Endothelial cell of umbilical vein (primary cell): Measurements from ENCODE around the gene GNB2. TPM values are rescaled to one million over a fixed set of nuclear protein-coding genes. Genes with fewer than 3 reads are reported as not detected.

Source experiments
- BruUV-seq: library from RNA; stranded (reverse); fragments of 400-500 nt; replicated peaks from 2 replicates; lab custom pipeline; 2021; lab: Mats Ljungman, UMichigan
- CTCF ChIA-PET: fragments of 300-600, 350-600 bp; sonication (Branson Sonifier 250); formaldehyde crosslinking; loops from one replicate; lab custom pipeline; 2021; ENCODE audit warnings: antibody characterized with exemption, inconsistent platforms; lab: Charles Lee
- POLR2A ChIA-PET: fragments of 300-600, 350-600 bp; sonication (Branson Sonifier 250); formaldehyde crosslinking; loops from one replicate; lab custom pipeline; 2021; ENCODE audit warnings: antibody characterized with exemption, inconsistent platforms; lab: Charles Lee
- DNase-seq: peaks from one replicate; pipeline ENCODE4 v3.0.0-alpha.2; 2011; ENCODE audit warnings: low read depth, low spot score
- FAIRE-seq: peaks from 2 replicates; lab custom pipeline; 2011; peaks lifted over from hg19 to GRCh38; lab: Jason Lieb, UNC
- H2AFZ ChIP-seq: 2 replicates; pipeline ENCODE4 v1.6.0; 2012; ENCODE audit warnings: low read depth, low read length, control low read depth, inconsistent platforms
- H3K27ac ChIP-seq: 2 replicates; pipeline ENCODE4 v1.5.1; 2011; ENCODE audit warnings: low read depth, mild to moderate bottlenecking, control low read depth, low read length, moderate library complexity; ENCODE audit not compliant: insufficient read depth
- H3K27me3 ChIP-seq, 2 experiments: 2 replicates each; pipeline versions ENCODE4 v1.6.0 to v1.6.1; 2011; ENCODE audit warnings: low read length in 2 of 2, mixed read lengths in 1 of 2; ENCODE audit not compliant: control insufficient read depth in 2 of 2, insufficient read depth in 2 of 2
- H3K36me3 ChIP-seq, 2 experiments: 2 replicates in 1 of 2; 3 replicates in 1 of 2; pipeline ENCODE4 v1.5.1; 2011; ENCODE audit warnings: low read length in 2 of 2, mild to moderate bottlenecking in 1 of 2, moderate library complexity in 1 of 2; ENCODE audit not compliant: control insufficient read depth in 2 of 2, insufficient read depth in 2 of 2; ENCODE audit errors: extremely low read depth in 1 of 2
- H3K4me1 ChIP-seq: 3 replicates; pipeline ENCODE4 v1.5.1; 2011; ENCODE audit warnings: mild to moderate bottlenecking, low read length; ENCODE audit not compliant: control insufficient read depth, insufficient read depth; ENCODE audit errors: extremely low read depth
- H3K4me2 ChIP-seq: 2 replicates; pipeline ENCODE4 v1.6.1; 2011; ENCODE audit warnings: low read length, control low read depth, mixed read lengths; ENCODE audit not compliant: insufficient read depth
- H3K4me3 ChIP-seq, 3 experiments: fragments of 200-600 bp in 1 of 3; sonication (generic), shearing (Covaris generic) in 1 of 3; replicated peaks in 1 of 3; 2 replicates each; pipeline ENCODE4 v1.5.1; 2011 to 2016; ENCODE audit warnings: control low read depth in 3 of 3, low read length in 3 of 3, mild to moderate bottlenecking in 2 of 3, inconsistent platforms in 1 of 3, low read depth in 1 of 3, moderate library complexity in 1 of 3; ENCODE audit not compliant: insufficient read depth in 1 of 3
- H3K79me2 ChIP-seq: 2 replicates; pipeline ENCODE4 v1.6.0; 2012; ENCODE audit warnings: low read length, inconsistent platforms; ENCODE audit not compliant: control insufficient read depth, insufficient read depth
- H3K9ac ChIP-seq: replicated peaks from 2 replicates; pipeline ENCODE3; 2011; ENCODE audit warnings: low read length, control low read depth; ENCODE audit not compliant: insufficient read depth; ENCODE audit errors: extremely low read depth
- H3K9me1 ChIP-seq: replicated peaks from 3 replicates; pipeline ENCODE4 v1.6.0; 2011; ENCODE audit warnings: mild to moderate bottlenecking, low read length; ENCODE audit not compliant: control insufficient read depth, insufficient read depth; ENCODE audit errors: extremely low read depth
- H3K9me3 ChIP-seq: replicated peaks from 2 replicates; pipeline ENCODE4 v1.5.1; 2012; ENCODE audit warnings: low read length, inconsistent platforms; ENCODE audit not compliant: control insufficient read depth, insufficient read depth
- H4K20me1 ChIP-seq: replicated peaks from 2 replicates; pipeline ENCODE3; 2011; ENCODE audit warnings: mild to moderate bottlenecking, low read length; ENCODE audit not compliant: control insufficient read depth, insufficient read depth; ENCODE audit errors: extremely low read depth
- EZH2 ChIP-seq: IDR thresholded peaks from 2 replicates; pipeline ENCODE4 v1.6.1; 2012; ENCODE audit warnings: borderline replicate concordance, low read depth, mild to moderate bottlenecking, moderate library complexity, low read length, inconsistent platforms; ENCODE audit not compliant: severe bottlenecking
- FOS ChIP-seq: IDR thresholded peaks from 2 replicates; pipeline ENCODE4 v1.6.1; 2011; ENCODE audit warnings: mild to moderate bottlenecking, low read length, moderate library complexity, borderline replicate concordance; ENCODE audit not compliant: insufficient read depth
- GATA2 ChIP-seq: IDR thresholded peaks from 2 replicates; pipeline ENCODE4 v1.7.0; 2011; ENCODE audit warnings: low read depth, mild to moderate bottlenecking, moderate library complexity, mixed read lengths, low read length; ENCODE audit not compliant: insufficient read length, insufficient read depth
- JUN ChIP-seq: IDR thresholded peaks from 2 replicates; pipeline ENCODE4 v1.6.1; 2011; ENCODE audit warnings: borderline replicate concordance, low read depth; ENCODE audit not compliant: insufficient read length, insufficient read depth
- MYC ChIP-seq: IDR thresholded peaks from one replicate; pipeline ENCODE4 v1.6.1; 2011; ENCODE audit warnings: mild to moderate bottlenecking, low read depth, low read length
- POLR2A ChIP-seq: IDR thresholded peaks from 2 replicates; pipeline ENCODE4 v1.6.1; 2012; ENCODE audit warnings: low read depth, mild to moderate bottlenecking, control low read depth, low read length
- POLR2AphosphoS5 ChIP-seq: IDR thresholded peaks from 2 replicates; pipeline ENCODE4 v1.6.1; 2012; ENCODE audit warnings: low read depth, mild to moderate bottlenecking, control low read depth, low read length, moderate library complexity; ENCODE audit not compliant: insufficient read depth
- dilution Hi-C: fragments of 300-500 bp; cut with MboI; formaldehyde crosslinking; loops from one replicate; pipeline ENCODE4 v1.15.0; 2019; ENCODE audit warnings: low sequenced_read_pairs; ENCODE audit not compliant: extremely low pct_ligation_motif_present
- intact Hi-C: fragments of 100-400 bp; cut with micrococcal nuclease; formaldehyde crosslinking; loops from one replicate; pipeline ENCODE4 v1.10.0; 2022
- polyA plus RNA-seq, 4 experiments: library from polyadenylated mRNA; depleted of rRNA in 3 of 4; stranded (reverse) in 3 of 4; unstranded in 1 of 4; fragments of >200 nt; gene quantifications; 2 replicates each; pipeline versions ENCODE4 v1.2.1 to v1.2.3, GENCODE V29; 2011 to 2012; ENCODE audit warnings: missing spikeins in 1 of 4
- total RNA-seq: library from RNA; stranded (reverse); gene quantifications from 2 replicates; pipeline ENCODE4 v1.2.3, GENCODE V29; 2021
- TF ChIP-seq, protein P1 (sequence below), 2 donors: IDR thresholded peaks; 1 replicate in 1 of 2; 2 replicates in 1 of 2; pipeline ENCODE4 v1.5.1; 2011; ENCODE audit warnings: low read length in 2 of 2, mild to moderate bottlenecking in 2 of 2, moderate library complexity in 2 of 2, control low read depth in 1 of 2, inconsistent platforms in 1 of 2, low read depth in 1 of 2; ENCODE audit not compliant: insufficient read depth in 1 of 2; ENCODE audit errors: extremely low read depth in 1 of 2
- TF ChIP-seq, protein P2 (sequence below): IDR thresholded peaks from 2 replicates; pipeline ENCODE4 v1.6.1; 2011; ENCODE audit not compliant: insufficient read depth, insufficient read length

Gene GNB2
- total and polyA plus RNA-seq, 2 donors (not counting 3 experiments of a cell fraction or from before 2014, with no cell fraction given) = 297 to 433 TPM

DNA sequence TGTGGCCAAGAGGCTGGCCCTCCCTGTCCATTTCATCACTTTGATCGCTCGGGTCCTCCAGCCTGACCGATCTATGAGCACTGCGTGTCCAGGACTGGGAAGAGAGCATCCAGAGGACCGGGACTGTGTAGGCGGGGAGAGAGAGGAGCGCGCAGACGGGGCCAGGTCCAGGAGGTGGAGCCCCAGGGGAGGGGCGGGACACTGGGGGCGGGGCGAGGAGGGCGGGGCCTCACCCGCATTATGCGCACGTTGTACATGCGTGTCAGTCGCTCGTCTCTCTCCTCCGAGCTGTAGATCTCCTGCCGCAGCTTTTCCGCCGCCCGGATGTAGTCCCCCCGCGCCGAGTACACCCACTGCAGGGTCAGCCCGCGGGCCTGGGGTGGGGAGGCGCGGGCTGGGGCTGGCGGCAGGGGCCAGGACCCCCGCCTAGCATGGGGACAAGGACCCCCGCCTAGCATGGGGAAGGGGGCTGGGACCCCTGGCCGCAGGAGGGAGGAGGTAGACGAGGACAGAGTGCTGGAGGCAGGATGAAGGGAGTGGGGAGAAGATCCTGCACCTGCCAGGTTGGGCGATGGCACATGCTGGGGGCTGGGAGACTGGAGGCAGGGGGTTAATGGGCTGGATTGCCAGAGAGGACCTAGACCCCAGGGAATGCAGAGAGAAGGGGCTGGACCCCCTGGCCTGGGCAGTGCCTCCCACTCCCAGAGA lies 46.9 kb upstream of the GNB2 start:
- H2AFZ ChIP-seq = peak overlapping the region; percentile 83
- peak overlapping the region; percentile 33 for H3K4me2 ChIP-seq
- FAIRE-seq = peak; percentile 86
- intact Hi-C loops (loop anchor here (1.0 to 5.0 kb wide), 3 partner anchors 14 to 66 kb away; partner anchors contain the start of genes ACTL6B, GIGYF1 and MOSPD3), dilution Hi-C loops (no loop called here)
- no peak overlapping the region for H3K27ac ChIP-seq
- ChIA-PET POLR2A (interaction anchor here (0.7 kb wide), 1 partner anchor 339 kb away, joined by 3 read pairs; no protein-coding TSS in a partner anchor), CTCF (interaction anchor here (0.5 to 2.4 kb wide), 7 partner anchors 8 to 157 kb away, joined by 3 to 11 read pairs (median 4); partner anchors contain the start of gene MOSPD3)
- no TSS peak for BruUV-seq
- peak overlapping the region in 1 of 3 experiments; percentile 16 for H3K4me3 ChIP-seq
- no peaks in the 10 kb centered on the region for H3K9me1 ChIP-seq
- no peaks in the 10 kb centered on the region for H3K79me2 ChIP-seq
- no peaks in the 10 kb centered on the region for H4K20me1 ChIP-seq
- DNase-seq = peak; percentile 83
- no peaks in the 10 kb centered on the region for H3K27me3 ChIP-seq
- peaks cover 3% of the 10 kb centered on the region for H3K4me1 ChIP-seq
- no peak for TF ChIP-seq EZH2
- peak; percentile 40 for TF ChIP-seq POLR2AphosphoS5
- H3K9ac ChIP-seq = no peak overlapping the region
- no peaks in the 10 kb centered on the region for H3K36me3 ChIP-seq
- H3K9me3 ChIP-seq = no peaks in the 10 kb centered on the region

DNA sequence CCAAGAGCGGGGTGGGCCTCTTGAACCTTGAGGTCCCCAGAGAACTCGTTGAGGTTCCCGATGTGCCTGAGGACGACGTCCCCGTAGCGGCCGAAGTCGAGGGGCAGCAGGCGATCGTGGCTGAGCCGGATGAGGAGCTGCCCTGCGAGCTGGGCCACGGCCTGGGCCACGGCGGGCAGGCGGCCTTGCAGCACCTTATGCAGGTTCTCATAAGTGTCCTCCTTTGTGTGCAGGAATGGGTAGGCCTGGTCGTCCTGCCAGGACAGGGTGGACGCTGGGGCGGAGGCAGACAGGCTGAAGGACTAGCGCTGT lies 46.3 kb upstream of the GNB2 start:
- H3K36me3 ChIP-seq = no peaks in the 10 kb centered on the region
- H2AFZ ChIP-seq = peak overlapping the region; percentile 65
- ChIA-PET CTCF (interaction anchor here (0.5 to 2.4 kb wide), 5 partner anchors 7 to 158 kb away, joined by 3 to 11 read pairs (median 4); partner anchors contain the start of gene MOSPD3), POLR2A (no interaction called here)
- no peak for TF ChIP-seq MYC
- TF ChIP-seq JUN = no peak
- no peak for TF ChIP-seq GATA2
- no peak for TF ChIP-seq POLR2A
- TF ChIP-seq, protein P1, sequence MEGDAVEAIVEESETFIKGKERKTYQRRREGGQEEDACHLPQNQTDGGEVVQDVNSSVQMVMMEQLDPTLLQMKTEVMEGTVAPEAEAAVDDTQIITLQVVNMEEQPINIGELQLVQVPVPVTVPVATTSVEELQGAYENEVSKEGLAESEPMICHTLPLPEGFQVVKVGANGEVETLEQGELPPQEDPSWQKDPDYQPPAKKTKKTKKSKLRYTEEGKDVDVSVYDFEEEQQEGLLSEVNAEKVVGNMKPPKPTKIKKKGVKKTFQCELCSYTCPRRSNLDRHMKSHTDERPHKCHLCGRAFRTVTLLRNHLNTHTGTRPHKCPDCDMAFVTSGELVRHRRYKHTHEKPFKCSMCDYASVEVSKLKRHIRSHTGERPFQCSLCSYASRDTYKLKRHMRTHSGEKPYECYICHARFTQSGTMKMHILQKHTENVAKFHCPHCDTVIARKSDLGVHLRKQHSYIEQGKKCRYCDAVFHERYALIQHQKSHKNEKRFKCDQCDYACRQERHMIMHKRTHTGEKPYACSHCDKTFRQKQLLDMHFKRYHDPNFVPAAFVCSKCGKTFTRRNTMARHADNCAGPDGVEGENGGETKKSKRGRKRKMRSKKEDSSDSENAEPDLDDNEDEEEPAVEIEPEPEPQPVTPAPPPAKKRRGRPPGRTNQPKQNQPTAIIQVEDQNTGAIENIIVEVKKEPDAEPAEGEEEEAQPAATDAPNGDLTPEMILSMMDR (IDR thresholded peaks at IDR 0.05; ENCODE audit: extremely low read depth in 1 of 2, insufficient read depth in 1 of 2, low read depth in 1 of 2, low read length in 2 of 2) = no peak
- TF ChIP-seq, protein P2, sequence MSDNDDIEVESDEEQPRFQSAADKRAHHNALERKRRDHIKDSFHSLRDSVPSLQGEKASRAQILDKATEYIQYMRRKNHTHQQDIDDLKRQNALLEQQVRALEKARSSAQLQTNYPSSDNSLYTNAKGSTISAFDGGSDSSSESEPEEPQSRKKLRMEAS = no peak
- TF ChIP-seq POLR2AphosphoS5 = no peak
- TF ChIP-seq FOS = no peak
- no peak for TF ChIP-seq EZH2
- no peak overlapping the region for H3K27ac ChIP-seq
- no peak overlapping the region for H3K4me3 ChIP-seq
- intact Hi-C loops (loop anchor here (5.0 kb wide), 1 partner anchor 65 kb away; the partner anchor contains the start of gene GIGYF1), dilution Hi-C loops (no loop called here)
- no peaks in the 10 kb centered on the region for H4K20me1 ChIP-seq
- peak overlapping the region; percentile 33 for H3K4me2 ChIP-seq
- H3K4me1 ChIP-seq = peaks cover 3% of the 10 kb centered on the region
- H3K9me1 ChIP-seq = no peaks in the 10 kb centered on the region
- H3K79me2 ChIP-seq = no peaks in the 10 kb centered on the region
- no peak overlapping the region for H3K9ac ChIP-seq
- DNase-seq (no peak), FAIRE-seq (no peak)
- H3K27me3 ChIP-seq = no peaks in the 10 kb centered on the region
- no peaks in the 10 kb centered on the region for H3K9me3 ChIP-seq
- no TSS peak for BruUV-seq
